ENCODE results near the gene FDX2.

FDX2 gene

GRCh38 chr19:10332965-10333757, 17.3 kb upstream of the FDX2 start, which contains the start of gene RAVER1:
Gene RAVER1, minus strand, starts transcription at chr19:10333529. Its CDS starts 22 bp downstream, at chr19:10333507.
- peak; percentile 94 for DNase-seq (ENCODE audit: low read depth)

DNA sequence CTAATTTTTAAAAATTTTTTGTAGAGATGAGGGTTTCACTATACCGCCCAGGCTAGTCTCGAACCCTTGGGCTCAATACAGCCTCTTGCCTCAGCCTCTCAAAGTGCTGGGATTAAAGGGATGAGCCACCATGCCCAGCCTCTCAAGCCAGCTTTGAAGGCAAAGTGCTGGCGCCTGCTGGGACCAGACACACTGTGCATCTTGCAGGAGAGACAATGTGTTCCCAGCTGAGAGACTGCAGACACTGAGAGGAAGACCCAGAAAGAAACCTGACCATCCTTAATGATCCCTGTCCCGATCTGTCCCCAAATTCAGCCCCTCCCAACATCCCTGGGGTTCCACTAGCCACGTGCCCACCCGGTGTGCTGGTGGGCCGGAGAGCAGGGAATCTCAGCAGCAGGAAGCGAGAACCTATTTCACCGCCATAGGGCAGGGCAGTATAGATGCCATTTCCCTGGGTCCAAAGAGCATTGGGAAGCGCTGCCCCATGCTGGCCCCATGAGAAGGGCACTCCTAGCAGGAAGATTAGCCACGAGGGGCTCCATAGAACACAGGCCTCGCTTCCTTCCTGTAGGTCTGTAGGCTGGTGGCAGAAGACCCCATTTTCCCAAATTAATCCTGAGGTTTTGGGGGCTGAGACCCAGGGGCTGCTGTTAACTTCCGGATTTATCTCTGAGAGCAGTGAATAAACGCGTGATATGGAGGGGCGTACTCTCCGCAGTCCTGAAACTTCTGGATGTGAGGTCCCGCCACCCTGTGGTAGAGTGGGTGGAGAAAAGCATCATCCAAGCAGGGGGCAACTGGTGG, 16.5 kb upstream of the FDX2 start:
- no peak for DNase-seq (ENCODE audit: low read depth)

DNA sequence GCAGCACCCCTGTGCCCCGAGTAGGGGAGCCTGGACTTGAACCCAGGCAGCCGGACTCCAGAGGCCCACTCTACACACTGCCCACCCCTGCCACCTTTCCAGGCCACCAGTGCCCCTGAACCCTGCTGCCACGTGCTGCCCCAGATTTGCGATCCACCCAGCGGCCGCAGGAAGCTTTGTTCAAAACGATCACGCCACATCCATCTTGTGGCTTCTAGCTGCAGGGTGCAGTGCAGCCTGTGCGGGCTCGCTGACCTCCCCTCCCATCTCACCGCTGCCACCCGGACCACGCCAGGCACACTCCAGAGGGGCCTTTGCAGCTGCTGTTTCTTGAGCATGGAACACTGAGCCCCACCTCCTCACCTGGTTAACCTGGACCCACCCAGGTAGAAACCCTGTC, 13.7 kb upstream of the FDX2 start:
- DNase-seq (ENCODE audit: low read depth) = no peak

DNA sequence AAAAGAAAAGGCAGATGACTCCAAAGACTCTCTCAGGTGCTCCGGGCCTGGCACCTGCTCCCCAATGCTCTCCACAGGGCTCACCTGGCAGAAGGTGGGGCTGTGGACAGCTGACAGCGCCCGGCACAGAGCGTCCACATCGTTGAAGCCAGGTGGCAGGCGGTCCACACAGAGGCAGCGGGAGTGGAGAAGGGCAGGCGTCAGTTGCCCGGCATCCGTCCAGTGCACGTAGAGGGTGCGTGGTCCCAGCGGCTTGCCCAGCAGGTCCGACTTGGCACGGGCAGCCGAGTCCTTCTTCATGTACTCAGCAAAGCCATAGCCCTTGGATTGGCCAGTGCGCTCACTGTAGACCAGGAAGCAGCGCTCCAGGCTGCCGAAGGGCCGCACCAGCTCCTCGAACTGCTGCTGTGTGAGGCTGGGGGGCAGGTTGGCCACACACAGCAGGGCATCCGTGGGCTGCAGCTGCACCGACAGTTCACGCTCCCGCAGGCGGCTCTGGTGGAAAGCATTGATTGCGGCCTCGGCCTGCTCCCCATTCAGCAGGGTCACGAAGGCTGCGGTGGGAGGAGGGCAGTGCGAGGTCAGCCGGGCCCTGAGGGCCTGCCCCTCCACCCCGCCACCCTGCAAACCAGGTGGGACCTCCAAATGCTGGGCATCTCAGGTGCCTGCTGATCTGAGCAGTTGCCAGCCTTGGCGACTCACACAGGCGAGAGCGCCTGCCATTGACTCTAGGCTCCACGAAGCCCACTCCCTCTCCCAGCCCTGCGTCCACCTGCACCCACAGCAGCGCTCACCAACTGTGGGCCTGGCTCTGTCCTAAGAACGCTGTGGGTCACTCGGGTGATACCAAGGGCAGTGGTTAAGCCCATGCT, 13.0 kb upstream of the FDX2 start:
- no peak for DNase-seq (ENCODE audit: low read depth)

DNA sequence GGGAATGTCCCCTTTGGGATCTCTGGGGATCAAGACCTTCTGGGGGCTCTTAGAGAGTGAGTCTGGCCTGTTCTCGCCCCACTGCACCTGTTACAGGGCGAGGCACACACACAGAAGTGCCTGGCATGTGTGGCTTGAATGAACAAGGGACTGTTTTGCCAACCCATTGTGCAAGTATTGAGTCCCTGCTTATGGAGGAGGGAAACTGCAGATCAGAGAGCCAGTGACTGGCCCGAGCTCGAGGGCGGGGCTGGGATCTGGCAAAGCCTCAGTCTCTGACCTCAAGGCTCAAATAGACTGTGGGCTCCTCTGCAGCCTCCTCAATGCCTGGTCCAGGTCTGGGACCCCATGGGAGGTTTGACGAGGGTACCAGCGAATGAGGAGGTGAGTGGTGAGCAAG, 12.0 kb upstream of the FDX2 start:
- no peak for DNase-seq (ENCODE audit: low read depth)

- DNase-seq (ENCODE audit: low read depth) = no peak
Measured at GRCh38 chr19:10325732-10326131, 9.9 kb upstream of the FDX2 start.

- no peak for DNase-seq (ENCODE audit: low read depth)
Measured at GRCh38 chr19:10321874-10322835, 6.3 kb upstream of the FDX2 start.

DNA sequence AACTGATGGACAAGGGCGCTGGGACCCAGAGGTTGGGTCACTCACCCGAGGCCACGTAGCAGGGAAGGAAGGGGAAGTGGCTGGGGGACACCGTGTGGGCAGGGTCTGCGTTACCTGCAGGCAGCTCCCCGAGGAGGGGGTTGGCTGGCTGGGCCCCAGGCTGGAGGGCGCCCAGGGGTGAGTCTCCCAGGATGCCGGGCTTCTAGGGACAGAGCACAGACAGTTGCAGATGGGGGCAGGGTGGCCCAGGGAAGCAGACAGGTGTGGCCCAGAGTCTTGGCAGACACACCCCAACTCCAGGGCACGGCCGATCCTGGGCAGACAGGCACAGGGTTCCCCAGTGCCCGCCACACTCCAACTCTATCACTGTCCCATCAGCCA, 5.6 kb upstream of the FDX2 start:
- no peak for DNase-seq (ENCODE audit: low read depth)

- no peak for DNase-seq (ENCODE audit: low read depth)
Measured at GRCh38 chr19:10320602-10321416, 5.0 kb upstream of the FDX2 start.

DNA sequence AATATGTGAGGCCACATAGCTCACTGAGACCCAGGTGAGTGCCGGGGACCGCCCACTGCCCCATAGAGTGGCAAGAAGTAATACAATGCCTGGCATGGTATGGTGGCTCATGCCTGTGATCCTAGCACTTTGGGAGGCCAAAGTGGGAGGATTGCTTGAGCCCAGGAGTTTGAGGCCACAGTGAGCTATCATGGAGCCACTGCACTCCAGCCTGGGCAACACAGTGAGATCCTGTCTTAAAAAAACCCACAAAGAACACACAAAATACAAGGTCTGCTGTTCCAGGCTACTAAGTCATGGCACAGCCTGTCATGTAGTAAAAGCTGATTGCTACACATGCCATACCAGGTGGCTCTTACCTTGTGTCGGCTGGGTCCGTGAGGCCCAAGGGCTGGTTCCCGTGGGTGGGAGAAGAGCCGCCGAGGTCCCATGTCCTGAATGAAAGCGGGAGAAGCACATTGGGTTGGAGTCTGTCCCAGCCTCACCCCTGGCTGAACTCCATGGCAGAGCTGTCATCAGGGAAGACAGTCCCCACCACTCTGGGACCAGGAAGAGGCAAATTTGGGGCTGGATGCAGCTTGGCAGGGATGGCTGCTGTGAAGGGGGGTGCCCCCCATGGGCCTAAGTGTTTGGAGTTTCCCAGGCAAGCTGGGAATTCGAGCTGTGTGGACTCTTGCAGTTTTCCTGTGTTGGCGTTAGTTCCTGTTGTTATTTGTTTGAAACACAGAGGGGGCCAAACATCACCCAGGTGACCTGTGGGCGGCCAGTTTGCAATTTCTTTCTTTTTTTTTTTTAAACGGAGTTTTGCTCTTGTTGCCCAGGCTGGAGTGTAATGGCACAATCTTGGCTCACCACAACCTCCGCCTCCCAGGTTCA, 3.2 kb upstream of the FDX2 start:
- no peak for DNase-seq (ENCODE audit: low read depth)

DNA sequence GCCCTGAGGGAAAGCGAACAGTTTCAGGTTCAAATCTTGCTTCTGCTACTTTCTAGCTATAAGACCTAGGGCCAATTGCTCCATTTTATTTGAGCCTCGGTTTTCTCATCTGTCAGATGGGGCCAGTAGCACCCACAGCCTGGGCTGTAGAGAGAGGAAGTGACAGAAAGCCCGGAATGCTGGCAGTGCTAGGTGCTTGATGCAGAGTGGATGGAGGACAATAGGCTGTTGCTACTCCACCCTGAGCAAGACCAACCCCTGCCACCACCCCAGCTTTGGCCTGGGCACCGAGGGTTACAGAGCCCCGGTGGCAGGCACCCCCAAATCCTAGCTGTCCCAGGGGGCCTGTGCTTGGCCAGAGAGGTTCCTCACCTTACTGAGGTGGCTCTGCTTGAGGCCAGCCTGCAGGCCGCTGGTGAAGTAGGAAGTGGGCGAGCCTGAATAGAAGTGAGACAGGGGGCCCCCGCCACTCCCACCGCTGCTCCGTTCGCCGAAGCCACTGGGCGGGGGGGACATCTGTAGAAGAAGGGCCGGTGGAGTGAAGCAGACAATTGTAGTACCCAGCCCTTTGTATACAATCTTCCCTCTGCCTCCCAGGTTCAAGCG, 2.1 kb upstream of the FDX2 start:
- DNase-seq (ENCODE audit: low read depth) = no peak

DNA sequence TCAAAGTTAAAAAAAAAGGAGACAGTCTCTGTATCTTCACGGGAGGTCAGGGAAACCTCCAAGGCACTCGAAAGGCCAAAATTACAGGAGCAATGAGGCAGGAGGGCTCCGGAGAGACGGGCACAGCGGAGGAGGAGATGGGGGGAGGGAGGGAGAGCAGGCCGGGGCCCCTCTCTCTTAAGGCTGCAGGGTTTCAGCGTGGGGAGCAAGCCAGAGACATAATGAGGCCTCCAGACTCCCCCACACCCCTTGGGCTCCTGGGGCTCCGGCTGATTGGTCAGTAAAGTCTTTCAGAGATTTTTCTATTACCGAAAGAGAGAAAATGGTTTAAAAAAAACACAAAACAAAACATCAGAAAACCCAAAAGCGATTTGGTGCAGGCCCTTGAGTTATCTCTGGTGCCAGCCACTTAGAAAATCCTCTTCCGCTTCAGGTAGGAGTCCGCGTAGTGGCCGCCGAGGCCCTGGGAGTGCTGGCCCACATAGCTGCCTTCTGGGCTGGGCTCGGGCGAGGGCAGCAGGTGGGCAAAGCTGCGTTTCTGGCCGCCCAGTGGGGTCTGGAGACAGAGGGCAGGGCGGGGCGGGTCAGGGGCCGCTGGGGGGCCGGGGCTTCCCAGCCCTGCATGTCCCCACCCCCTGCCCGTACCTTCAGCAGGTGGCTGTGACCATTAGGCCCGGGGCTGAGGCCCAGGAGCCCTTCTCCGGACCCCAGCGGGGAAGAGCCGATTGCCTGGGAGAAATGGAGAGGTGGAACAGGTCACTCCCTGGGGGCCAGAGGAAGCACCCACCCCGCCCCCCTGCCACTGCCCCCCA, 1.4 kb upstream of the FDX2 start:
- DNase-seq (ENCODE audit: low read depth) = no peak

GRCh38 chr19:10316229-10317044, 622 bp upstream of the FDX2 start:
- no peak for DNase-seq (ENCODE audit: low read depth)

- no peak for DNase-seq (ENCODE audit: low read depth)
Measured at GRCh38 chr19:10309423-10309822, 6.4 kb downstream of the FDX2 start, which contains the start of gene ZGLP1. Gene ZGLP1, minus strand, starts transcription at chr19:10309815.

DNA sequence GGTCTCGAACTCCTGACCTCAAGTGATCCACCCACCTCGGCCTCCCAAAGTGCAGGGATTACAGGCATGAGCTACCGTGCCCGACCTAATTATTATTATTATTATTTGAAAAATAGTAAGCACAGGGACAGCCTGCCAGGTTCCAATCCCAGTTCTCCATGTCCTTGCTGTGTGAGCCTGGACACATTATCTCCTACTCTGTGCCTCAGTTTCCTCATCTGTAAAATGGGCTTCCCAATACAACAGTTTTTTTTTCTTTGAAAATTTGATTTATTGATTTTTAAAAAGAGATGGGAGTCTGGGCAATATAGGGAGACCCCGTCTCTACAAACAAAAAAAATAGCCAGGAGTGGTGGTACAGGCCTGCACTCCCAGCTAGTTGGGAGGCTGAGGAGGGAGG, 9.5 kb downstream of the FDX2 start:
- DNase-seq (ENCODE audit: low read depth) = no peak

DNA sequence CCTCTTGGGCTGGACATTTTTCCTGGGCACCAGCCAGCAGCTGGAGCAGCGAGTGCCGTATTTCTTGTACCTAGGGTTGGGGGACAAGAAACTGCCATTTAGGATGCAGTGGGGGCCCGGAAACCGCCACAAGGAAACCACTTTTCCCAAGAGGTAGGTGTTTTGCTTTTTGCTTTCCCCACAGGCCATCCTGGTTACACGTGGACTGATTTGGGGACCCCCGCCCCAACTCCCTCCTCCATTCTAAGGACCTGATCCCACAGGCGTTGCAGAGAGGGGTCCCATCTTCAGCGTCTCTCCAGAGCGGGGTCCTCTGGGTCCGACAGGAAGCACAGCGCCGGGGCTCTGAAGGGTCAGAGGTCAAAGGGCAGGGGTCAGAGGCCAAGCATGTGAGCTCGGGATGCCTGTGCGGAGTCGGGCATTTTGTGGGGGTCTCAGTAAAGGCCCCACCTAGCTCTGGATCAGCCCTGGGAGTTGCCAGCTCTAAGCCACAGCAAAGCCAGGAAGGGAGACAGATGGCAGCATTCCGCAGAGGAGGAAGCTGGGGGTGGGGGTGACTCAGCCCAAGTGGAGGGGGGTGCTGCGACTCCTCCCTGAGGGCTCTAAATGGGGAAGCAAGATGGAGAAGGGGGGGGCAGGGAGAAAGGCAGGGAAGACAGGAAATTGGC, 10.5 kb downstream of the FDX2 start:
- DNase-seq (ENCODE audit: low read depth) = no peak
